NCI-H2196 treated with DMSO at 0.1 percent for 48 hours (cell line): ENCODE data around the gene PTPRE.

Source experiments
- DNase-seq: peaks from one replicate; lab custom pipeline; 2025; ENCODE audit not compliant: unreplicated experiment; lab: John Stamatoyannopoulos, UW

PTPRE gene

DNA sequence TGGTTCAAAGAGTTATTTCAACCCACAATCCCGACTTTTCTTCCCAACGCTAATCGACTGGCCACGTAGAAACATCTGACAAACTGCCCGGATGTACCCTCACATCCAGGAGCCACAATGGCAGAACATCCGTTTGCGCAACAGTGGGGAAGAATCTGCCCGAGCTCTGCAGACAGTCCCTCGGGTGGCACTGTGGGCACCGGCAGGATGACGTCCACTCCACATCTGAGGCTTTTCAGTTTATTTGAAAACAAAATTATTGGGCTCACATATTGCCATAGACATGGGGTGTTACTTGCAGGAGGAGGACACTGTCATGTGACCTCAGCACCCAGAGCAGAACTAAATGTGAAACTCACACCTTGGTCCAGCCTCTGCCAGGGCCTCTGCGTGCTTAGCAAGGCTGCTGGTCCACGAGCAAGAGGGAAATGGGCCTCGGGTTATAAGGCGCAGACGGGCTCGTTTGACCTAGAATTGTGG, 135.3 kb downstream of the PTPRE start:
- no peak for DNase-seq

DNA sequence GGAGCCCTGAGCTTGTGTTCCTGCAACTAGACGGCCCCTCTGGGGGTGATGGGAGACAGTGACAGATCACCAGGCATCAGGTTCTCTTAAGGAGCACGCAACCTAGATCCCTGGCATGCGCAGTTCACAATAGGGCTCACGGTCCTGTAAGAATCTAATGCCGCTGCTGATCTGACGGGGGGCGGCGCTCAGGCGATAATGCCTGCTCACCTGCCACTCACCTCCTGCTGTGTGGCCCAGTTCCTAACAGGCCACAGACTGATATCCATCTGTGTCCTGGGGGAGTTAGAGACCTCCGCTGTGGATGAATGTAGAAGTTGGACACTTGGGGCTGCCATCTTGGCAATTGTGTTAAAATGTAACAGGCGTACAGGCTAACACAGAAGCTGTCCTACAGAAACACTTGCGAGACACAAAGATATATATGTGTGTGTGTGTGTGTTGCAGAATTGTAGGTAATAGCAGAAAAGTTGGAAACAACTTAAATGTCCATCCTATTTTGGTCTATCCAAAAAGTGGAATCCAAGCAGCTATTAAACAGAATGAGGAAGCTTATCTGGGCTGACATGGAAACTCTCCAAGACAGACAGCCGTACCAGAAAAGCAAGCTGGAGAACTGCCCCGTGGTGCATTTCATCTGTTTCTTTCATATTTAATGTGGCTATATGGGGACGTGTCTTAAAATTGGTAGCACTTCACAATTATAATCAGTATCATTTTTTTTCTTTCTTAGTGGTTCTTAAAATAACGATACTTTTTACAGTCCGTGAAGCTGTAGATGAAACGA, 136.5 kb downstream of the PTPRE start:
- no peak for DNase-seq

DNA sequence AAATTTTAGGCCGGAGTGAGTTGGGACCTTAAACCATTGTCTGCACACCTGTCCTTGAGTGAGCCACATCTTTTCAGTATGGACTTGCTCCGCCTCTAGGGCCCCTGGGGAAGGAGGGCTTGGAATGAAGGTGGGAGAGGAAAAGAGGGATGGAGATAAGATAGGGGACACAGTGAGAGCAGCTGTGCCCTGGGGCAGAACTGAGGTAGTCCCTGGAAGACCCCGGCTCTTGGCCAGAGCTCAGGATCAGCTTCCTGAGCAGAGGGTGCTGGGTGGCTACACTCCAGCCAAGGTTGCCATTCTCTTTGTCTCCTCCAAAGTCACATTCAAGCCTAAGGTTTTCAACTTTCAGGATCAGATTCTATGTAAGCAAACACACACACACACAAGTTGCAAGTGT, 137.3 kb downstream of the PTPRE start:
- no peak for DNase-seq

DNA sequence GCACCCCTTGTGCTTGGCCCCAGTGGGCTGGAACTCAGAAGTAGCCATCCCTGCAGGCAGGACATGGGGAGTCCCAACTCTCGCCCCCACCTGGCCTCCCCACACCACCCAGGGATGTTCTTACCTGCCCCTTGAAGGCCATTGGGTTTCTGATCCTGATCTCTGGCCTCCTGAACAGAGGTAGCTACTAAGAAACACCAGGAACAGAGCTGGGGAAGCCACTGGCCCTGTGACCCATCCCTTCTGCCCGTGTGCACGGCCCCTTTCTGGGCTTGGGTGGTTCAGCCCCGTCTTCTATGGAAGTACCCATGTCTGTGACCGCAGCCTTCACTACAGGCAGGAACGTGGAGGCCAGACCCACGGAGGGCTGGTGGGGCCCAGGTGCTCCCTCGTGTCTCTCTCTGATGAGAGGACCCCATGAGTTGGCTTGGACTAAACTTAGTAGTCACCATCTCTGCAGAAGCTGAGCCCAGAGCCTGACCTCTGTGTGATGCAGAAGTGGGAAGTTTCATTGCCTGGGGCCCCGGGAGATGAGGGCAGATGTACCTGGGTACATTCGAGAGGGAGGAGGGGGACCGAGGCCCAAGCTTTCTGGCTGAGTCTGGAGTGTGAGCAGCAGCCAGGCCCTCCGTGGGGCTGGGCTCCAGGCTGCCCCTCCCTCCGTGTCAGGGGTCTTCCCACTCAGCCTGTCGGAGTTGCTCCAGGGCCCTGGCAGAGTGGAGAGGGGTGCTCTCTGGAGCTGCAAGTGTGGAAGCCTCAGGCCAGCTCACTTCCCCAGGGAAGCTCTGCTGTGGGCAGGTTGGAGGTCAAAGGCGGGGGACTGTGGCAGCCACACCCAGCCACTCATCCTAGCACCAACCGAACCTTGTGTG, 138.3 kb downstream of the PTPRE start:
- DNase-seq: no peak

DNA sequence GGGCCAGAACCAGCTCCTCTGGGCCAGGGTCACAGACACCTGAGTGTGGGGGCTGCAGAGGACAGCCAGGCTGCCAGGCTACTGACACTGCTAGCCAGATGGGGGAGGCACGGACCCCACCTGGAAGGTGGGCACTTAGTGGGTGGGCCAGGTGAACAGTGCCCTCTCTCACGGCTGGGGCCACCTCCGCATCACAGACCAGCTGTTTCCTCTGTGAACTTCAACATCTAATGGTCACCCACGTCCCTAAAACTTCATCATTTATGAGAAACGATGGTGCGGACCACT, 138.9 kb downstream of the PTPRE start:
- no peak for DNase-seq

DNA sequence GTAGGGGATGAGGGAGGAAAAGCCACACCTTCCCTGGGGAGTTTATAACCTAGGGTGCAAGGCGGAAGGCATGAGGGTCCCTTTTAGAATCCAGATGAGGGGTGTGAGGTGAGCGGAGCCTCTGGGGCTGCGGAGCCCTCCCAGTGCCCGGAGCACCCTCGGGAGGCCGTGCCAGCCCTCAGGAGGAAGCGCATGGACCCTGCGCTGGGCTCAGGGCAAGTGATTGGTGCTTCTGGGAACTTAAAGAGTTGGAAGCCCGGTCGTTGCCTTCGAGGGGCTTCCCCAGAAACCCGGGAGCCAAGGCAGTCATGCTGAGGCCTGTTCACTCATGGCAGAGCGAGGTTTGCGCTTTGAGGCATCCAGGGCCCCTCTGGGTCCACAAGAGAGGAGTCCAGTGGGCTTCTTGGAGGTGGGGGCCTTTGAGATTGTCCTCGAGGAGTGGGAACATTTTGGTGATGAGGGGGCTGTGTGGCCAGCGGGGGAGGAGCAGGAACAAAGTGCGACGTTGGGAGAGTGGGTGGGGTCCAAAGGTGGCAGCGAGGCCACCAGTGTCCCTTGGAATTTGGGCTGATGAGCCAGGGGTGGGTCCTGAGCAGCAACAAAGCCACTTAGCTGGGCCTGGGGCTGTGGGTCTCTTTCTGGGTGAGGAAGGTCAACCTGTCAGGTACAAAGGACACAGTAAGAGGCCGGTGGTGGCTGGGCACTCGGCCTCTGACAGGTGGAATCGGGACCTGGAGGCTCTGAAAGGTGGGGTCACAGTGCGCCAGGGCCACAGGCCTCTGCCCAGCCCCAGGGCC, 139.5 kb downstream of the PTPRE start:
- DNase-seq: no peak

DNA sequence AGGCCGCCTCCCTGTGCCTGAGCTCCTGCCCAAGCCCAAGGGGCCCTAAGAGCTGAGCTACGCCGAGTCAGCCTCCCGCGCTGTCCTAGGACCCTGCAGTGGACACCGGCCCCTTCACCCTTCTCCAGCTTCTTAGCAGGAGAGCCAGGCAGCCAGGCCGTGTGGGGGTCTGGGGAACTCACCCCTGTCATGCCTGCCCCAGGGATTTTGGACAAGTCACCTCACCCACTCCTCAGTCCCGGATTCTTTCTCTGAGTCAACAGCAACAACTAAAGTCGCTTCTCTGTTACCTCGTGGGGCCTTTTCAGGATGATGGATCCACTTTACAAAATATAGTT, 140.0 kb downstream of the PTPRE start:
- DNase-seq: no peak

DNA sequence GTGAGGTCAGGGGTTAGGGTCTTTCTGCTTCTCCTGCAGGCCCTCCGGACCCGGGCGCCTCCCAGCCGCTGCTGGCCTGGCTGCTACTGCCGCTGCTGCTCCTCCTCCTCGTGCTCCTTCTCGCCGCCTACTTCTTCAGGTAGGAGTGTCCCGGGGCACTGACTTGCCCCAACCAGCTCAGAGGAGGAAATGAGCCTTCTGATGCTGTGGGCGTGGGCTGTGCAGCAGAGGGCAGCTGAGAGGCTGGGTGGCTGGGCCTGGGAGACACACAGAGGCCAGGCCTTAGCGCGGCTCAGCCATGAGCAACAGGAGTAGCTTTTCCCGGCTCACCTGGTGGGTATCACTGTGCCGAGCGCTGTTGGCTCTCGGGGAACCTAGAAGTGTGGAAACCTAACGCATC, 140.4 kb downstream of the PTPRE start:
- DNase-seq: no peak

DNA sequence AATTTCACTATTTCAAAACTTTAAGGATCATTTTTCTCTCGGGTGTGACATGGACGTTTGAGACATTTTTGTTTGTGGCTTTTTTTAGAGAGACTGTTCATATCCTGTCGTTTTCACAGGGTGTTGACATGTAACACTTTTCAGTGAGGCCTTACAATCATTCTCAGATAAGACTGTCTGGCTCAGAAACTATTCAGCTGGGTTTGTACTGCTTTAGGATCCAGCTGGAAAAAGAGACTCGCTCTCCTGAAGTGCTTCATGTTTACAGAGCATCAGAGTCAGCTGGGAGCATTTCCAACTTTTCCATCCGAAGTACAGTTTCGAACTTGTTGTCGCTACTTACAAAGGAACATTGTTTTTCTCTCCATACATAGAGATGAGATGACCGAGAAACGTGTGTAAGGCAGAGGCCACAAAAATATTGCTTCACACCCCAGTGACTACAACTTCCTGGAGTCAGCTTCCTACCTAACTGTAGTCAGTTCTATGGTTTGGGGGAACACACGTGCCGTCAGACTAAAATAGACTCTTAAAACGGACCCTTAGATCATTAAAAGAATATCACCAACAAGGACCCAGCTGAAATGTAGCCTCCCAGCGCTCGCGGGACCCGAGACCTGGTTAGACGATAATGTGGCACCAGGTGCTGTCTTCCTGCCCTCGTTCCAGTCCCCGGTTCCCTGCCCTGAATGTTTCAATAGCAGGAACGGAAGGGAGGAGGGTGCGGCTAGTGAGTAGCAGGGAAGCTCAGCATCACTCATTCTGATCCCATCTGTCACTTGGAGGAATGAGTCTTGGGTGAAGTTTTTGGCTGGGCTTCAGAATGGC, 141.3 kb downstream of the PTPRE start:
- DNase-seq: no peak

DNA sequence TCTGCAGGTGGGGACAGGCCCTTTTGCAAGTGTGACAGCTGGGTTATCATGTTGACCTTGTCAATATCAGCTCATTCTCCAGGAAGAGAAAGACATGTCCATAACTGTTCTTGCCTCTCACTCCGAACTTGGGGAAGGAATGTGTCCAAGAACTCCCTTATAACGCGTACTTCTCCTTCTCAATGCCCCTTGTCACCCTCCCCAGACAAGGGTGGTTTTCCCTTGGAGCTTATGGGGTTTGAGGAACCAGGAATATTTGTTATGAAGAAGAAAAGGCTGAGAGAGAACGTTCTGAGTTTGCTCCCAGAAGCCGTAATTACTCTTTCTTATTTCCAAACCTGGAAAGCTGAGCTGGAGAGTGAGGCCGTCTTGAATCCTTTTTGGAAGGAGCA, 141.9 kb downstream of the PTPRE start:
- DNase-seq: no peak

DNA sequence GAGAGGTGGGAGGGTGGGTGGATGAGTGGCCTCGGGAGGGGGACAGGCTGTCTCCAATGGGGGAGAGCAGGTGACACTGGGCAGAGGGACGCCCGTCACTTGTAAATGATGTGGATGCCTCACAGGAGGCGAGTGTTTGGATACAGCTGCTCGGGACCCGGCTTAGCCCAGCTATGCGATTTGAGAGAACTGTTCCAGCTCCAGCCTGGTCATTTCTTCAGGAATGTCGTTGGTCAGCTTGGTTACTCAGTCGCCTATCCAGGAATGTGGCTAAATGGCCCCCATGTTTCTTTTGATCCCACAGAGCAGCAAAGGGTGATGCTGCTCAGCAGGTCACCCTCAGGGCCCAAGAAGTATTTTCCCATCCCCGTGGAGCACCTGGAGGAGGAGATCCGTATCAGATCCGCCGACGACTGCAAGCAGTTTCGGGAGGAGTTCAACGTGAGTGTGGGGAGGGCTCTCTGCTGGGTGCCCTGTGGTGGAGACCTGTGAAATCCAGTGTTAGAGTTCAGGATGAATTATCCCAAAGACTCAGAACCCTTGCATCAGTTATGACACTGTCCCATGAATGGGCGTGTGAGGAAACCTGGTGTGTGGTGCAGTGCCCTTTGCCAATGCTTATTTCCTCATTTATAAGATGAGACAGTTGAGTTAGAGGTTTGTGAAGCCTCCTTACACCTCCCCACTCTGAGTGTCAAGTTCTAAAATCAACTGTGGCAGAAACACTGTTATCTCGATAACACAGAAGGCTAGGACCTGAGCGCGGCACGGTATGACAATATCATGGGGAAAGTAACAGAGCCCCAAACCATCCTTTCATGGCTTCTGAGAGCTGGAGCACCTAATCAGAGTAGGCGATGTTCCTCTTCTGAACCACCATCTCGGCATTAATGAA, 142.6 kb downstream of the PTPRE start:
- DNase-seq: no peak

DNA sequence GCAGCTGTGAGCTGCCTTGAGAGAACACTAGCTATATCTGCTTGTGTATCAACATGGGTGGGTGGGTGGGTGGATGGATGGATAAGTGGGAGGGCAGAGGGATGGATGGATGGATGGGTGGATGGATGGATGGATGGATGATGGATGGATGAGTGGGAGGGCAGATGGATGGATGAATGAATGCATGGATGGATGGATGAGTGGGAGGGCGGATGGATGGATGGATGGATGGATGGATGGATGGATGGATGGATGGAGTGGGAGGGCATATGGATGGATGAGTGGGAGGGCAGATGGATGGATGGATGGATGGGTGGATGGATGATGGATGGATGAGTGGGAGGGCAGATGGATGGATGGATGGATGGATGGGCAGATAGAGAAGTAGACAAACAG, 143.2 kb downstream of the PTPRE start:
- no peak for DNase-seq

DNA sequence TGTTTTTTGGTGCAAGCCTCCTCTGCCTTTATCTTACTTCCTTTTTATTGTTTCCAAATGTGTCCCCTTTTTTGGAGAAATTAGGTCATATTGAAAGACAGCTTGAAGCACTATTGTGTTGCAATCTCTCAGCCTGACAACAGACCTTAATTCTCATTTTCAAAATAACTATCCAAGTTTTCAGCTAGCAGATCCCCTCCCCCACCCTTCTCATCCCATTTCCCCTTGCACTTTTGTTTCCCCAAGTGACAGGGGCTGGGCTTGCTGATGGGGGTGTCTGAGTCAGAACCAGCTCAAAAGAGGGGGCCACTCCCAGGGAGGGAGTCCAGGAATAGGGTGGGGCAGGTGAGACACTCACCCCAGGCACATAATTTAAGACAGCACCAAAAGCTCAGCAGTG, 144.0 kb downstream of the PTPRE start:
- no peak for DNase-seq

DNA sequence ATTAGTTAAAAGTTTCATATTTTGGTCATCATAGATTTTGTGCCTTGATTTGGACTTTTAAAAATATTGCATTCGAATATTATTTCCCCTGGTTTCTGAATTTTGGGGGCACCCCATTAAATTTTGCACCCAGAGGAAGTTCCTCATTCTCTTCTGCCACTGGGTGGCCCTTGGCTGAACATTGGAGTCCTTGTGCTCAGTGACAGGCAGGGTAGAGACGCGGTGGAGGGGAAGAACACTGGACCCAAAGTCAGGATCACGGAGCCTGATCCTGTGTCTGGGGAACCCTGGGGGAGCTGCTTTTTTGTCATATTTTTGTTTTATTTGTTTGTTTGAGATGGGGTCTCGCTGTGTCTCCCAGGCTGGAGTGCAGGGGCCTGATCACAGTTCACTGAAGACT, 144.6 kb downstream of the PTPRE start:
- DNase-seq: no peak

DNA sequence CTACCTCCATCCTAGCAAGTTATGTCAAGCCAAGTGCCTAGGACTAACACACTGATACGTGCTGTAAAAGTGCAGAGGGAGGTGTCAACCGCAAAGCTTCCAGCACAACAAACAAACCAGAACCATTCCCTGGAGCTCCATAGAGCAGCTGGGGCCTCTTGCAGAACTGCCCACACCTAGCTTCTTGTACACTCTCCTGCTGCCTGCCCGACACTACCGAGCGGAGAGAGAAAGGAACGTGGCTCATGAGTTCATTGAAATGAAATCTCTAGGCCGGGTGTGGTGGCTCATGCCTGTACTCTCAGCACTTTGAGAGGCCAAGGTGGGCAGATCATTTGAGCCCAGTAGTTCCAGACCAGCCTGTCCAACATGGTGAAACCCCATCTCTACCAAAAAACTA, 145.8 kb downstream of the PTPRE start:
- no peak for DNase-seq

DNA sequence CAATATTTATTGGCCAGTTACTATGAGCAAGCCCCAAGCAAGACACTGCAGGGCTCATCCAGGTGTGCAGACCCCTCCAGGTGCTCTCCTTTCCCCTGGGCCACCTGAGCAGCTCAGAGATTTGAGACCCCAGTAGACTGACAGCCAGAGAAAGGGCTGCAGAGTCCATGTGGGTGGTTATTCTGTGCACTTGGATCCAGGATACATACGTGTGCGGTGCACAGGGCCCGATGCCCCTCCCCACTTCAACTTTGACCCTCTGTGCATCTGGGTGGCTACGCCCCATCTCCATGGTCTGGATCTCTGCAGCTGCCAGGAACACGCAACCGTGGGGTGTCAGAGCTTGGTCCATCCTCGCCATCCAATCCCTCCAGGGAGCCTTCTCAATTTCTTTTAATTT, 146.5 kb downstream of the PTPRE start:
- DNase-seq: no peak

DNA sequence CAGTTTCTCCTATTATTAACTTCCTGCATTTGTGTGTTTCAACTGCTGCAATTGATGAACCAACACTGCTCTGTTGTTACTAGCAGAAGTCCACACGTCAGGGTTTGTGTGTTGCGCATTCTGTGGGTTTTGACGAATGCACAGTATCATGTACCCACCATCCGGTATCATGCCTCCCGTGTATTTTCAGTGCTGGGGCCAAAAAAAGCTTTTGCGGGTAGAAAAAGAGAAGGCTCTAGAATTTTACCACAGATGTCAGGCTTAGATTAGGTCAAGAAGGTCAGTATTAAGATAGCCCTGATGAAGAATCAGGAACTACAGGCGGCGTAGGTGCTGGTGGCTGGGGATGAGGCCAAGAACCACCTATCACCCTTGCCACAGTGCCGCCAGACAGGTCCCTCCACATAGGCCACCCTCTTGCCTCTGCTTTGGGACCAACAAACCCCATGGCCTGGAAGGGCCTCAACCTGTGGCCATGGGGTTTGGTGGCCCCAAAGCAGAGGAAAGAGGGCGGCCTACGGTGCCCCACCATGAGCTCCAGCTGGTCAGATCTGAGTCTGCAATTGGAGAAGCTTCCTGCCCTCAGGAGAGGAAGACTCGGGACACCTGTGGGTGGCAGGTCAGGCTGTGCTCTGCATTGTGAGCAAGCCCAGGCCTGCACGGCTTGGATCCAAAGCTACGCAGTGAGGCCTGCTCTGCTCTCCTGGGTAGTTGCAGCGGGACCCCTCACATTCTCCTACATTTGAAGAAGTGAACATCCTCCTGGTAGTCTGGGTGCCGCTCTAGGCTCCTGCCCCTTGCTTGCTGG, 147.5 kb downstream of the PTPRE start:
- DNase-seq: no peak

DNA sequence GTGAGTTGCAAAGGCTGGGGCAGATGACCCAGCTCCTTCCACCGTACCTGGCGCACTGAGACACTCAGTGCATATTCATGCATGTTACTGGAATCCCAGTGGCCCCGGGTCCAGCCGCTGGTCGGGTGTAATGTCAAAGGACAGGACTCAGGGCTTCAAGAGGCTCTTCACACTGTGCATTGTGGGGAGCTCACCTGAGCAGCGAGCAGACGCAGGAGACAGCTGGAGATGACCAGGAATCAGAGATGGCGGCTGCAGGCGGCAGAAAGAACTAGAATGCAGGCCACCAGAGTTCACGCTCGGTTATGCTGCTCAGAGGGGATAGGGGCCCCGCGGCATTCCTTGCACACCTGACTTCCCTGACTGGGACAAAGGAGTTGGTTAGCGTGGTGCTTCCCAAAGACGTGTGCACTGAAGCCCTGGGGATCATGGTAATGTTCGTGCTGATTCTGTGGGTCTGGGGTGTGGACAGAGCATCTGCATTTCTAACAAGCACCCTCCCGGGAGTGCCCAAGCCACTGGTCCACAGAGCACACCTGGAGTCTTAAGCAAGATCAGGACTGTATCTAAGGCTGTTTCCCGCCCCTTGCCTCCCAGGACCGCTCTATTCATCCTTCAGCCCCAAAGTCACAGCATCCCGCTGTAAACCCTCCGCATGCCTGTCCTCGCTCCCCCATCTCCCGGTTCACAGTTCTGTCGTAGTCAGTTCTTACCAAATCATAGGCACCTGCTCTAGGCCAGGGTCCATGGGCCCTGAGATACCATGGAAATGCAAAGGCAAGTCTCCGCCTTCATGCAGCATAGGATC, 148.4 kb downstream of the PTPRE start:
- DNase-seq: no peak
